ENCODE results near the gene HHAT. TPM values are rescaled to one million over a fixed set of nuclear protein-coding genes. Genes with fewer than 3 reads are reported as not detected.

HHAT gene
- polyA plus RNA-seq, 2 of the 4 experiments (the other 2 are of a cell fraction): 3.8 to 4.5 TPM

- FAIRE-seq (no peak), ATAC-seq (no peak), DNase-seq (ENCODE audit: low read depth in 1 of 2, low spot score in 1 of 2) (no peak)
- no peaks in the 10 kb centered on the region for H3K9me3 ChIP-seq
- H3K4me3 ChIP-seq: no peak overlapping the region
- 0% methylated on average over 1 of the region's 1 CpG for WGBS (ENCODE audit: missing lambda C conversion rate)
- CTCF ChIA-PET: interaction anchor here (0.7 to 13.4 kb wide), 8 partner anchors 10 to 882 kb away, joined by 3 to 274 read pairs (median 16); partner anchors contain the start of gene KCNH1
- peak overlapping the region in 1 of 2 experiments; percentile 37; a peak in 2 of 6 replicates for H3K27ac ChIP-seq
- TF ChIP-seq TFCP2L1 (CRISPR knock-in tag; IDR thresholded peaks at IDR 0.05): no peak
- no peak for TF ChIP-seq NR3C1 (IDR thresholded peaks at IDR 0.05)
- TF ChIP-seq, protein P1, sequence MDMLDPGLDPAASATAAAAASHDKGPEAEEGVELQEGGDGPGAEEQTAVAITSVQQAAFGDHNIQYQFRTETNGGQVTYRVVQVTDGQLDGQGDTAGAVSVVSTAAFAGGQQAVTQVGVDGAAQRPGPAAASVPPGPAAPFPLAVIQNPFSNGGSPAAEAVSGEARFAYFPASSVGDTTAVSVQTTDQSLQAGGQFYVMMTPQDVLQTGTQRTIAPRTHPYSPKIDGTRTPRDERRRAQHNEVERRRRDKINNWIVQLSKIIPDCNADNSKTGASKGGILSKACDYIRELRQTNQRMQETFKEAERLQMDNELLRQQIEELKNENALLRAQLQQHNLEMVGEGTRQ (IDR thresholded peaks at IDR 0.05): no peak
- no peak for TF ChIP-seq JUNB (IDR thresholded peaks at IDR 0.05)
- TF ChIP-seq FOSB (CRISPR knock-in tag; IDR thresholded peaks at IDR 0.05): no peak
- no peak for TF ChIP-seq ZC3H11A (IDR thresholded peaks at IDR 0.05)
- H3K4me2 ChIP-seq: no peak overlapping the region
- H3K4me1 ChIP-seq: peaks cover 39% of the 10 kb centered on the region
- POLR2A ChIA-PET: interaction anchor here (1.0 kb wide), 2 partner anchors 8 to 48 kb away, joined by 3 read pairs; partner anchors contain the start of gene HHAT
Observed at GRCh38 chr1:210376836-210377372, 48.2 kb downstream of the HHAT start.

DNA sequence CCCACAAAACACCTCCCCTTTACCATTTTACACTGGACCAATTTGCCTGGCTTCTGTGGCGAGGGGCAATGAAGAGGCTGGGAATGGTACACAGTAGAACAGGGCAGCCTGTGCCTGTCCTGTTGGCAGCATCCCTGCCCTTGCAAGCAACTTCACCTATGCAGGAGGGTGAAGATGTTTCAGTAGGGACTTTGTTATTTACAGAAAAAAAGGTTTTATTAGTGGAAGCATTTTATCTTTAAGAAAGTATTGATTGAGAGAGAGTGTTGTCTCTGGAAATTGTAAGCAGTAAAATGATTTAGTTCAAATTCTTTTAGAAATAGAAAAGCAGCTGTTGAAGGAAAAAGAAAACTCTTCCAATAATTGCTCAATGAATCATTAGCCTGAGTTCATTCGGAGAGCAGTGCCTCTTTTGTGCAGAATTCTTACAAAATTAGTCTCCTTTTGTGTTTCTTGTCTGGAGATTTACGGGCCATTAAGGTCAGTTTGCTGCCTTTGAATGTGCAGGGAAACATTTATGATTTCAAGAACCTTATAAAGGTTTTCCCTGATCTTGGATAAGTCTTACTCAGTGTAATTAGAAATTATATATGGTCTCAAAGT lies 49.1 kb downstream of the HHAT start:
- peaks cover 30% of the 10 kb centered on the region for H3K4me1 ChIP-seq
- no peak overlapping the region for H3K4me3 ChIP-seq
- TF ChIP-seq FOSB (CRISPR knock-in tag; IDR thresholded peaks at IDR 0.05) (no peak), FOSL2 (IDR thresholded peaks at IDR 0.05) (no peak), FOSL2 (CRISPR knock-in tag; IDR thresholded peaks at IDR 0.05) (no peak), MYC (IDR thresholded peaks at IDR 0.05; ENCODE audit: borderline replicate concordance, low read length) (no peak), KDM5A (IDR thresholded peaks at IDR 0.05) (no peak)
- TF ChIP-seq, protein P2, sequence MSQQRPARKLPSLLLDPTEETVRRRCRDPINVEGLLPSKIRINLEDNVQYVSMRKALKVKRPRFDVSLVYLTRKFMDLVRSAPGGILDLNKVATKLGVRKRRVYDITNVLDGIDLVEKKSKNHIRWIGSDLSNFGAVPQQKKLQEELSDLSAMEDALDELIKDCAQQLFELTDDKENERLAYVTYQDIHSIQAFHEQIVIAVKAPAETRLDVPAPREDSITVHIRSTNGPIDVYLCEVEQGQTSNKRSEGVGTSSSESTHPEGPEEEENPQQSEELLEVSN (IDR thresholded peaks at IDR 0.05; ENCODE audit: borderline replicate concordance, low read depth): no peak
- H3K4me2 ChIP-seq: 0 out of 3 replicates have a peak overlapping the region, but pooled peaks have one; percentile 4
- H3K27ac ChIP-seq: peak overlapping the region in 1 of 2 experiments; percentile 52; a peak in 3 of 6 replicates
- DNase-seq (ENCODE audit: low read depth in 1 of 2, low spot score in 1 of 2) (no peak), ATAC-seq (no peak), FAIRE-seq (no peak)
- POLR2A ChIA-PET: no interaction called here
- CTCF ChIA-PET: interaction anchor here (2.0 to 13.4 kb wide), 6 partner anchors 9 to 756 kb away, joined by 9 to 274 read pairs (median 35); partner anchors contain the start of gene KCNH1
- 53% methylated on average over 3 of the region's 3 CpGs for WGBS (ENCODE audit: missing lambda C conversion rate)
- no peaks in the 10 kb centered on the region for H3K9me3 ChIP-seq

DNA sequence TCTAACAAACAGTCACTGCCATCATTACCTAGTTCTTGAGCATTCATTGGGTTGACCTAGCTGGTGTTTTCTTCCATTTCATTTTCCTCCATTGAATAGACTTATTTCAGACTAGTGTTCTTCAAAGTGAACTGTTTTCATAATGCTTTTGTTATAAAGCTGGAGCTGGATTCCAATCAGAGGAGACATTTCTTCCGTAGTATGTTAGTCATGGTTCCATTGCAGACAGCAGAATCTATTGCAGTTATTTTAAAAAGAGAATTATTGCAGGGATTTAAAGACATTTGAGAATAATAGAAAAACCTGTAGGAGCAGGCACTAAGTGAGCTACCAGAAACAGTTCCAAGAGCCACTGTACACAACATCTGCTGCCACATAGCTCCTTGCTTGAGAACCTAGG lies 50.0 kb downstream of the HHAT start:
- no peak overlapping the region for H3K4me2 ChIP-seq
- TF ChIP-seq, protein P3, sequence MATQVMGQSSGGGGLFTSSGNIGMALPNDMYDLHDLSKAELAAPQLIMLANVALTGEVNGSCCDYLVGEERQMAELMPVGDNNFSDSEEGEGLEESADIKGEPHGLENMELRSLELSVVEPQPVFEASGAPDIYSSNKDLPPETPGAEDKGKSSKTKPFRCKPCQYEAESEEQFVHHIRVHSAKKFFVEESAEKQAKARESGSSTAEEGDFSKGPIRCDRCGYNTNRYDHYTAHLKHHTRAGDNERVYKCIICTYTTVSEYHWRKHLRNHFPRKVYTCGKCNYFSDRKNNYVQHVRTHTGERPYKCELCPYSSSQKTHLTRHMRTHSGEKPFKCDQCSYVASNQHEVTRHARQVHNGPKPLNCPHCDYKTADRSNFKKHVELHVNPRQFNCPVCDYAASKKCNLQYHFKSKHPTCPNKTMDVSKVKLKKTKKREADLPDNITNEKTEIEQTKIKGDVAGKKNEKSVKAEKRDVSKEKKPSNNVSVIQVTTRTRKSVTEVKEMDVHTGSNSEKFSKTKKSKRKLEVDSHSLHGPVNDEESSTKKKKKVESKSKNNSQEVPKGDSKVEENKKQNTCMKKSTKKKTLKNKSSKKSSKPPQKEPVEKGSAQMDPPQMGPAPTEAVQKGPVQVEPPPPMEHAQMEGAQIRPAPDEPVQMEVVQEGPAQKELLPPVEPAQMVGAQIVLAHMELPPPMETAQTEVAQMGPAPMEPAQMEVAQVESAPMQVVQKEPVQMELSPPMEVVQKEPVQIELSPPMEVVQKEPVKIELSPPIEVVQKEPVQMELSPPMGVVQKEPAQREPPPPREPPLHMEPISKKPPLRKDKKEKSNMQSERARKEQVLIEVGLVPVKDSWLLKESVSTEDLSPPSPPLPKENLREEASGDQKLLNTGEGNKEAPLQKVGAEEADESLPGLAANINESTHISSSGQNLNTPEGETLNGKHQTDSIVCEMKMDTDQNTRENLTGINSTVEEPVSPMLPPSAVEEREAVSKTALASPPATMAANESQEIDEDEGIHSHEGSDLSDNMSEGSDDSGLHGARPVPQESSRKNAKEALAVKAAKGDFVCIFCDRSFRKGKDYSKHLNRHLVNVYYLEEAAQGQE (IDR thresholded peaks at IDR 0.05): no peak
- TF ChIP-seq HDAC2 (IDR thresholded peaks at IDR 0.05): no peak
- TF ChIP-seq, protein P4, sequence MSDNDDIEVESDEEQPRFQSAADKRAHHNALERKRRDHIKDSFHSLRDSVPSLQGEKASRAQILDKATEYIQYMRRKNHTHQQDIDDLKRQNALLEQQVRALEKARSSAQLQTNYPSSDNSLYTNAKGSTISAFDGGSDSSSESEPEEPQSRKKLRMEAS (IDR thresholded peaks at IDR 0.05): no peak
- no peak for TF ChIP-seq RNF2 (IDR thresholded peaks at IDR 0.05; ENCODE audit: borderline replicate concordance, low read depth)
- TF ChIP-seq RCOR1 (IDR thresholded peaks at IDR 0.05; ENCODE audit: low read depth, low read length): no peak
- no peak for TF ChIP-seq MYC (IDR thresholded peaks at IDR 0.05; ENCODE audit: borderline replicate concordance, low read length)
- no peak for TF ChIP-seq ZSCAN20 (CRISPR knock-in tag; IDR thresholded peaks at IDR 0.05)
- TF ChIP-seq ZNF302 (CRISPR knock-in tag; IDR thresholded peaks at IDR 0.05): no peak
- peaks cover 21% of the 10 kb centered on the region for H3K4me1 ChIP-seq
- no peak overlapping the region for H3K27ac ChIP-seq
- CTCF ChIA-PET: interaction anchor here (3.4 to 13.4 kb wide), 3 partner anchors 18 to 755 kb away, joined by 12 to 274 read pairs (median 16); partner anchors contain the start of gene KCNH1
- no peaks in the 10 kb centered on the region for H3K9me3 ChIP-seq
- no peak for DNase-seq (ENCODE audit: low read depth in 1 of 2, low spot score in 1 of 2)
- no peak overlapping the region for H3K4me3 ChIP-seq
- POLR2A ChIA-PET: no interaction called here
- 88% methylated on average over 1 of the region's 1 CpG for WGBS (ENCODE audit: missing lambda C conversion rate)
- no peak for ATAC-seq
- no peak for FAIRE-seq
